GM21786 (cell line): ENCODE measurements around the gene PPP2R2D.

ENCODE experiments used
- ATAC-seq: cut with Tn5 transposase; IDR thresholded peaks from one replicate; pipeline ENCODE4 v1.9.1; 2021; ENCODE audit not compliant: unreplicated experiment

PPP2R2D gene

GRCh38 chr10:131886237-131886636 lies 14.6 kb upstream of the PPP2R2D start:
- no peak for ATAC-seq

DNA sequence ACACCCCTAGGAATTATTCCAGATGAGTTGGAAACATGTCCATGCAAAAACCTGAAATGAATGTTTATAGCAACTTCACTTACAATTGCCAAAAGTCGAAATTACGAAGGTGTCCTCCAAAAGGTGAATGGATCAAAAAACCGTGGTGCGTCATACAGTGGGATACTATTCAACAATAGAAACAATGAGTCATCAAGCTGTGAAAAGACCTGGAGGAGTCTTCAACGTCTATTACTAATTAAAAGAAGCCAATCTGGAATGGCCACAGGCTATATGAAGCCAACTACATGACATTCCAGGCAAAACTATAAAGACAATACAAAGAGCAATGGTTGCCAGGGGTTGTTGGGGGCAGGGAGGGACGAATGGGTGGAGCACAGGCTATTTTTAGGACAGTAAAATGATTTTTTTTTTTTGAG lies 12.6 kb upstream of the PPP2R2D start:
- no peak for ATAC-seq

GRCh38 chr10:131889755-131890154 lies 11.1 kb upstream of the PPP2R2D start:
- no peak for ATAC-seq

- no peak for ATAC-seq
These were observed 10.3 kb upstream of the PPP2R2D start for GRCh38 chr10:131890276-131891195.

- ATAC-seq = no peak
These were observed 9.4 kb upstream of the PPP2R2D start for GRCh38 chr10:131891196-131891928.

DNA sequence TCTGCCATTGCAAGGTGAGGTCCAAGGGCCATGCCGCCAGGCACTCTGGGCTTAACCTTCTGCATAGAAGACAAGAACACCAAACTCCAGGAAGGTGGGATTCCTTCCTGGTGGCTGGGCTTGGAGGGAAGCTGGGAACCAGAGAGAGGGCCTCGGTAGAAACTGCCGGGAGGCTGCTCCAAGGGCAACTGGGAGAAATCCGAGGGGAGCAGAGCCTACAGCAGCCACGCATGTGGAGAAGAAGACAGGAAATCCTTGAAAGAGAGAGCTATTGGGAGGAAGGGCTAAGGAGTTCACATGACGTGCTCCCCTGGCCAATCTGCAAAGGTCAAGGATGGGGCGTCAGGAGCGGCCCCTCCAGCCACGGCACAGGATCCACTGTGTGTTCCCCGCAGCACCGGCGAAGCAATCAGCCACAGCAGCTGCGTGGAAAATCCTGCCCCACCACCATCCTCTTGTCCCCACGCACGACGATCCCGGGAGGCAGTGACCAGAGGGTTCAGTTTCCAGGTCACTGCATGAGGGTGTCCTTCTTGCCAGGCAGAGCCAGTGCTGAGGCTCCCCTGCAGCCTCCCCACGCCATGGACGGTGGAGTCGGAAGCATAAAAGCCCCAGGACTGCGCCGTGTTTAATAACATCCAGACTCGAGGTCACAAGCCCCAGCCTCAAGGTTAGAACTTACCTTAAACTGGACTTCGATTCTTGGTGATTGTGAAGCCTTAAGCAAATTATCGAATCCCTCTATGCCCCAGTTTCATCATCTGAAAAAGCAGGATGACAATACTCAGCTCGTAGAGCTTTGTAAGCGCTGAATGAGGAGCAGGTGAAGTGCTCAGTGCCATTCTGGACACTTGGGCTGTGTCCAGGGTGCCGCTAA lies 8.6 kb upstream of the PPP2R2D start:
- no peak for ATAC-seq

GRCh38 chr10:131892806-131893675 lies 7.8 kb upstream of the PPP2R2D start:
- no peak for ATAC-seq

DNA sequence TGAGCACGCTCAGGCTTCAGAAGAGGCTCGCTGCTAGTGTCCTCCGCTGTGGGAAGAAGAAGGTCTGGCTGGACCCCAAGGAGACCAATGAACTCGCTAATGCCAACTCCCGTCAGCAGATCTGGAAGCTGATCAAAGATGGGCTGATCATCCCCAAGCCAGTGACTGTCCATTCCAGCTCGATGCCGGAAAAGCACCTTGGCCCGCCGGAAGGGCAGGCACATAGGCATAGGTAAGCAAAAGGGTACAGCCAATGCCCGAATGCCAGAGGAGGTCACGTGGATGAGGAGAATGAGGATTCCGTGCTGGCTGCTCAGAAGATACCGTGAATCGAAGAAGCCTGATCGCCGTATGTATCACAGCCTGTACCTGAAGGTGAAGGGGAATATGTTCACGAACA lies 5.7 kb upstream of the PPP2R2D start:
- ATAC-seq = no peak

DNA sequence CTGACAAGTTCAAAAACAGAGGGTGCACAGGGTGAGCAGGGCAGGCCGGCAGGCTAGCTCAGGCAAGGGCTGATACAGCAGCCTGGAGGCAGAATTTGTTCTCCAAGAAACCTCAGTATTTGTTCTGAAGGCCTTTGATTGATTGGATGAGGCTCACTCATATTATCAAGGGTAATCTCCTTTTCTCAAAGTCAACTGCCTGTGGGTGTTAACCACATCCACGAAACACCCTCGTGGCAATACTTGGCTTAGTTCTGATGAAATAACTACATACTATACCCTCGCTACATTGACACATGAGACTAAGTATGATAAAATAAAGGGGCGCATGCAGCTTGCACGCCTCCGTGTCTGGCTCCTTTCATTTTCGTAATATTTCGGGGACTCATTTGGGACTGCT lies 4.4 kb upstream of the PPP2R2D start:
- no peak for ATAC-seq

DNA sequence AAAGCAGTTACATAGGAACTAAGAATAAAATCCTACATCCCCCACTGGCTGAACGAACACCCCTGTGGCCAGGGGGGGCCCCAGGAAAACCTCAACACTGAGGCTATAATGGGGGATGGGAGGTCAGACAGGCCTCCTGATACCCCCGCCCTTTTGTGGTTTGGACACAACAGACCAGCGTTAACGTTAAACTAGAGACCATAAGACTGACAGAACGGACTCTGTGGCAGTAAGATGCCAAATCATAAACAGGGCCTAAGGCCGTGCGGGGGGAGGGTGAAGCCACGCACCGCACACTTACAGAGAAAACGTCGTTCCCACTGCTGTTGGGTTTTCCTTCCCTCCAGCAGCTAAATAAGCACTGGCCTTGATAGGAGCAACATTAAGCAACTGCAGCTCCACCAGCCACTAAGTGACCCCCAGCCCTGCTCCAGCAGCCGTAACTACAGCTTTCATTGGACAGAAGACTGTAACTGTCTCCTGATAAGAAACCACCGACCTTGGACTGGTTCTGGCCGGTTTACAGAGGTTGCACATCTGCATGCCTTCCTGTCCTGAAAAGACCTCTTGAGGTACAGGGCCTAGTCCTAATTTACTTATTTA lies 3.4 kb upstream of the PPP2R2D start:
- no peak for ATAC-seq

GRCh38 chr10:131898061-131898460 lies 2.7 kb upstream of the PPP2R2D start:
- ATAC-seq = no peak

GRCh38 chr10:131898713-131899112 lies 2.1 kb upstream of the PPP2R2D start:
- ATAC-seq = no peak

GRCh38 chr10:131899116-131899690 lies 1.6 kb upstream of the PPP2R2D start:
- ATAC-seq = no peak

DNA sequence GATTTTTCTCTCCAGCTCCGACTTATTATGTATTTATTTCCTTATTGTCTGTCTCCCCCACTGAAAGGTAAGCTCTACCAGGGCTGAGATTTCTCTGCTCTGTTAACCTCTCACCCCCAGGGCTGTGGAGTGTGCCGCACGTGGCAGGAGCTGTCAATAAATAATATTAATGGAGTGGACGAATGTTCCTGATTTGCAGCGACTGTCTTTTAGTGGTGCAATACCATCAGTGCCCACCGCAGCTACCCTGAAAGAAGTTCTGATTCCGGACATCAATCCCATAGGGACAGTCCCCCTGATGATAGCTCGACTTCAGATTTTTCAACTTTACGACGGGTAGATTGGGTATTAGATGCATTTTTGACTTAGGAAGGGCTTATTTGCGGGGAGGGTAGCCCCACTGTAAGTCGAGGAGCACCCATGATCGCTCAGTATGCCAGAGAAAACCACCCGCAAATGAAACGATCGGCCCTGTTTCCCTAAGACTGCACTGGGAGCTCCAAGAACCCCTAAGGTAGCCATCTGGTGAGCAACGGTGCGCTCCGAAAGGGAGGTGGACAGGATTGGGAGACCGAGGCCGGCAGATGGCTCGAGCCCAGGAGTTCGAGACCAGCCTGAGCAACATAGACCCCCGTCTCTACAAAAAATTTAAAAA lies 986 bp upstream of the PPP2R2D start:
- ATAC-seq = no peak

DNA sequence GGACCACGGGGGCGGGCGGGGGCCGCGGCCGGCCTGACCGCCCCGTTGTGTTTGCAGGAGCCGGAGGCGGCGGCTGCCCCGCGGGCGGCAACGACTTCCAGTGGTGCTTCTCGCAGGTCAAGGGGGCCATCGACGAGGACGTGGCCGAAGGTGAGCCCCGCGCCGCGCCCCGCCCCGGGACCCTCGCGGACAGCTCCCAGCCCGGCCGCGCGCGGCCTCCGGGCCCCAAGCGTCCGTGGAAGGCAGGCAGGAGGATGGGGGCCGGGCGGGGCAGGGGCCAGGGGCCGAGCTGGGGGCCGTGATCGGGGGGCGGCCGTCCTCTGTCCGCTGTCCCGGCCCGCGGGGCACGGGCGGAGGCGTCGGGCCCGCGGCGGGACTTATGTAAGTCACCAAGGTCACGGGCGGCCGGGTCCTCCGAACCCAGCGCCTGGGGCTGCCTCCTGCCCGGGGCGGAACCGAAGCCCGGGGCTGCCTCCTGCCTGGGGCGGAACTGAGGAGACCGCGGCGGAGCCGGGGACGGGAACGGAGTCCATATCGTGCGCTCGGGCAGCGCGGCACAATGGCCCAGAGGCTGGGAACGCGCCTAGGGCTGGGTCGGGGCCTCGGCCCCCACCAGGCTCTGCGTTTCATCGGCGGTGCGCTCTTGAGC lies 497 bp downstream of the PPP2R2D start:
- peak; percentile 19 for ATAC-seq

- ATAC-seq = no peak
These were observed 1.4 kb downstream of the PPP2R2D start for GRCh38 chr10:131902211-131902610.

- ATAC-seq = no peak
These were observed 1.9 kb downstream of the PPP2R2D start for GRCh38 chr10:131902691-131903090.

GRCh38 chr10:131905267-131905571 lies 4.4 kb downstream of the PPP2R2D start:
- no peak for ATAC-seq
